22Rv1 (cell line): Measurements from ENCODE around the gene ALDOC.
A peak's percentile ranks its signal among the peaks of the same experiment; 100 is the strongest.

ENCODE experiments used
- H3K27ac ChIP-seq: fragments of 450-650 bp; 2 replicates; pipeline ENCODE4 v1.5.1; 2017
- CTCF ChIP-seq: fragments of 450-650 bp; IDR thresholded peaks from 2 replicates; pipeline ENCODE4 v1.5.1; 2017; ENCODE audit warnings: mild to moderate bottlenecking
- ZFX ChIP-seq: fragments of 450-650 bp; IDR thresholded peaks from 2 replicates; pipeline ENCODE4 v1.6.1; 2017; ENCODE audit warnings: antibody characterized with exemption, borderline replicate concordance

Gene ALDOC

GRCh38 chr17:28580959-28581358 is 4.3 kb upstream of the ALDOC start:
- TF ChIP-seq ZFX = no peak
- no peak overlapping the region for H3K27ac ChIP-seq

- H3K27ac ChIP-seq = no peak overlapping the region; the same call in 1 of the 2 replicates
- TF ChIP-seq CTCF = no peak
- TF ChIP-seq ZFX = no peak
These were observed 2.8 kb upstream of the ALDOC start for GRCh38 chr17:28579526-28579925.

GRCh38 chr17:28578246-28579195 is 1.8 kb upstream of the ALDOC start:
- TF ChIP-seq ZFX (no peak), CTCF (no peak)
- peak overlapping the region; percentile 73 for H3K27ac ChIP-seq

GRCh38 chr17:28577466-28577824 is 750 bp upstream of the ALDOC start:
- TF ChIP-seq CTCF (no peak), ZFX (no peak)
- peak overlapping the region; percentile 73 for H3K27ac ChIP-seq

GRCh38 chr17:28576016-28576415 is 679 bp downstream of the ALDOC start:
- peak overlapping the region; percentile 73; the same call in 1 of the 2 replicates for H3K27ac ChIP-seq

- H3K27ac ChIP-seq = no peak overlapping the region
- TF ChIP-seq CTCF (0 out of 2 replicates have a peak, but pooled peaks have one; percentile 5), ZFX (no peak)
These were observed 1.4 kb downstream of the ALDOC start for GRCh38 chr17:28575126-28575795.

- TF ChIP-seq ZFX = no peak
- TF ChIP-seq CTCF = peak; percentile 11; the same call in 1 of the 2 replicates
- no peak overlapping the region for H3K27ac ChIP-seq
These were observed 2.2 kb downstream of the ALDOC start for GRCh38 chr17:28574526-28574925.

GRCh38 chr17:28573966-28574480 is 2.7 kb downstream of the ALDOC start:
- no peak overlapping the region for H3K27ac ChIP-seq
- no peak for TF ChIP-seq CTCF
- TF ChIP-seq ZFX = no peak
